Activated T-cell treated with anti-CD3 and anti-CD28 coated beads, Interleukin-2, amount 50 U/mL, for 4 hours (primary cell): ENCODE results near the gene ADI1. TPM values are rescaled to one million over a fixed set of nuclear protein-coding genes. Genes with fewer than 3 reads are reported as not detected.
"Not testable (repeated sequence)": the region's sequence is repeated elsewhere in the genome, so short reads cannot be mapped to it uniquely, and the experiment has no call there.

Source experiments
- ATAC-seq, 2 donors: fragments of 200-7000 bp; cut with Tn5 transposase; one replicate each; pipeline ENCODE4 v1.10.0; 2021
- DNase-seq: peaks from one replicate; pipeline ENCODE4 v3.0.0-alpha.2; 2020
- H3K27me3 Mint-ChIP-seq: one replicate; pipeline ENCODE4 v1.8.0; 2021; ENCODE audit warnings: low read depth, mixed read lengths
- H3K36me3 Mint-ChIP-seq: one replicate; pipeline ENCODE4 v1.8.0; 2022; ENCODE audit warnings: mixed read lengths; ENCODE audit not compliant: insufficient read depth
- H3K4me1 Mint-ChIP-seq: one replicate; pipeline ENCODE4 v1.8.0; 2021; ENCODE audit warnings: low read depth, mixed read lengths
- H3K4me3 Mint-ChIP-seq: one replicate; pipeline ENCODE4 v1.8.0; 2021; ENCODE audit warnings: mild to moderate bottlenecking, moderate library complexity, mixed read lengths
- H3K9me3 Mint-ChIP-seq: one replicate; pipeline ENCODE4 v1.8.0; 2021; ENCODE audit warnings: mixed read lengths
- total RNA-seq, 3 donors: library from RNA; stranded (reverse); gene quantifications; one replicate each; pipeline ENCODE4 v1.2.1, GENCODE V29; 2021

Gene ADI1
- total RNA-seq, 3 donors from 2014 or later, result 25.6 to 28.4 (median 25.7) TPM

DNA sequence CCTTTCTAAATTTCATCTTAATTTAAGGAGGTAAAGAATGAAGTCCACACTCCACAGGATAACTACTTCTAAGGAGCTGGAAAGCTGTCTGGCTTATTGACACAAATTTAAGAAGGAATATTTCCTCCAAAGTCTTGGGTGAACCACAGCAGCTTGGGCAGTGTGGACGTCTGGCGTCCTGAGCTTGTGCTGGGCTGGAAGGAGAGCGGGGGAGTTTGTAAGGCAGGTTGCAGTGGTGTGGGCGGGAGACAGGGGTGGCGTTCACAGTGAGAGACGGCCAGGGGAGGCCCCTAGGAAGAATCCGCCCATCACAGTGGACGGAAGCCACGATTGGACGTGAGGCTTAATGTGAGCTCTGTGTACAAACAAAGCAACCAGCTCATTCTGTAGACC lies 25.7 kb downstream of the ADI1 start:
- H3K4me1 Mint-ChIP-seq, result no peaks in the 10 kb centered on the region
- ATAC-seq, result no peak
- peaks cover 20% of the 10 kb centered on the region for H3K36me3 Mint-ChIP-seq
- no peaks in the 10 kb centered on the region for H3K9me3 Mint-ChIP-seq
- no peaks in the 10 kb centered on the region for H3K27me3 Mint-ChIP-seq
- no peak for DNase-seq
- H3K4me3 Mint-ChIP-seq, result no peak overlapping the region

DNA sequence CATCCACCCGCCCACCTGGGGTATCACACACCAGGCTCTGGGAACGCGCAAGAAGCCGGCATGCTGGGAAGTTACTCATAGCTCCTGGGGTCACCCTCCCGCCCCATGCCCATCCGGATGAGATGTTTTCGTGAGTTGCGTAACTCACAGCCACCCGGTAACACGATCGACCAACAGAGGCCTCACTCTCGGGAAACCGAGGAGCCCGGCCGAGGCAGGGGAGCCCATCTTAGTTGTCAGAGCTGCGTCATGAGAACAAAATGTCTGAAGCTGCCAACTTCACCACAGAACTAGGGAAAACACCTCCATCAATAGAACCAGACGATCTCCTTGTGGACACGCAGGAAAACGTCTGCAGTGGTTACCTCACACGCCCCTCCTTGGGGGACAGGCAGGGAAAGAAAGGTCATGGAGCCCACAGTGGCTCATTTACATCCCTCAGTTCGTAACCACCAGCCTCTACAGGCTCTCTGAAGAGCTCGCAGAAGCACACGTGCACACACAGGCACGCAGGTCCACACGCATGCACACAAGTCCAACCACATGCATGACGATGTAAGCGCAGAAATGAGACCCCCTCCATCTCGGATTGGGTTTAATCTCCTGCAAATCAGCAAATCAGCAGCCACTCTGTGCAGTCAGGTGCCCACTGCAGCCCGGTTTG lies 26.2 kb downstream of the ADI1 start:
- Mint-ChIP-seq H3K4me1 (no peaks in the 10 kb centered on the region), H3K4me3 (no peak overlapping the region), H3K36me3 (peaks cover 15% of the 10 kb centered on the region), H3K9me3 (no peaks in the 10 kb centered on the region), H3K27me3 (no peaks in the 10 kb centered on the region)
- ATAC-seq (no peak), DNase-seq (no peak)

DNA sequence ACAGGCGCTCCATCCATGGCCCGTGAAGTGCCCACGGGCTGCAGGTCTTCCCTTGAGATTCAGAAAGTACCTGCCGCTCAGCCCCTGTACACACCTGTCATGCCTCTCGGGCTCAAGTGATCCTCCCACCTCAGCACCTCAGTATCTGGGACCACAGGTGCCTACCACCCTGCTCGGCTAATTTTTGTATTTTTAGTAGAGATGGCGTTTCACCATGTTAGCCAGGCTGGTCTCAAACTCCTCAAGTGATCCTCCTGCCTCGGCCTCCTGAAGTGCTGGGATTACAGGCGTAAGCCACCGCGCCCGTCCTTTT lies 26.9 kb downstream of the ADI1 start:
- not testable (repeated sequence) for H3K9me3 Mint-ChIP-seq, ATAC-seq, DNase-seq, H3K4me3 Mint-ChIP-seq, H3K27me3 Mint-ChIP-seq, H3K36me3 Mint-ChIP-seq, H3K4me1 Mint-ChIP-seq

DNA sequence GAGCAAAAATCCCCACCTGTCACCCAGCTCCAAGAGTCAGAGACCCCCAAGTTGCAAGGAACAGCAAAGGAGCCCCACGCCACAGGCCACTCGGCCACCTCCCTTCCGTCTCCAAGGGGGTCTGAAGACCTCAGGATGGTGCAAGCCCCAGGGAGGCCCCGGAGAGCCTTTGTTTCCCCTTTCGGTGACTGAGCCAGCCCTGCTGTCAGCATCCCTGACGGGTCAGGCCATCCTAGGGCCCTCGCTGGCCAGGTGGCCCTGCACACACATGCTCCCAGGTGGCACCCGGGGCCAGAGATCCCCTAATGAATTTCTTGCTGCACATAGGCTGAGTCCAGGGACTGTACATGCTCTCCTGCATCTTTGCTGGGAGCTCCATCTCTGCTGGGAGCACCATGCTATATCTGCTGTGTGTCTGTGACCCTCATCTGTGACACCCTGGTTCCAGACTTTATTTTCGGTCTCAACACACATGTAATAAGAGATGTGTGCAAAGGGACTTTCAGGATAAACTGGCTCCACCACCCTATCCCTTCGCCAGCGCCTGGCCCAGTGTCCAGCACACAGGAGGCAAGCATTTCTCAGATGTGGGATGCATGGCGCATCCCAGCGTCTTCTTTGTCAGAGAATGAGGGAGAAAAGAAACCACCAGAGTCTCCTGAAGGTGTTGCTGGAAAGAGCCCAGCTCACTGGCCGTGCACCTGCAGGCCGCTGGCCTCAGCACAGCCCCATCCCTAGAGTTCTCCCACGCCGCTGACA lies 27.4 kb downstream of the ADI1 start:
- no peak for DNase-seq

DNA sequence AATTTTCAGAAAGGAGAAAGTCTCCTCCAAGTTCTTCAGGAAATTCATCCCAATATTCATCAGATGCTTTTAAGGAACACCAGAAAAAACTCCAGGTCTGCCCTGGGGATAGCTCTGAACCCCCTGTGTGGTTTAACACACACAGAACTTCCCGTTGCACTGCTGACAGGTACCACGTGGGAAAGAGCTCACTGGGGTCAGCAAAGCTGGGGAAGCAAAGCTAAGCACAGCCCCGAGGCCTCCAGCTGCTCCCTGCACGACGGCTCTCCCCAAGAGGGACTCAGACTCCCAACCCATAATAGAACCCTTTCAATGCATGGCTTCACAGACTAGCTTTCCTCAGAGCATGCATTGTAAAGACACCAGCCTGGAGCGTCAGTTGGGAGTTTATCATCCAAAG lies 28.0 kb downstream of the ADI1 start:
- Mint-ChIP-seq H3K4me3 (no peak overlapping the region), H3K27me3 (no peaks in the 10 kb centered on the region), H3K9me3 (no peaks in the 10 kb centered on the region), H3K4me1 (no peaks in the 10 kb centered on the region), H3K36me3 (peaks cover 9% of the 10 kb centered on the region)
- DNase-seq (no peak), ATAC-seq (no peak)

More for the DNA sequence above, 27.4 kb downstream of the ADI1 start:
- Mint-ChIP-seq H3K4me1 (no peaks in the 10 kb centered on the region), H3K27me3 (no peaks in the 10 kb centered on the region), H3K4me3 (no peak overlapping the region), H3K9me3 (no peaks in the 10 kb centered on the region), H3K36me3 (peaks cover 9% of the 10 kb centered on the region)
- no peak for ATAC-seq

DNA sequence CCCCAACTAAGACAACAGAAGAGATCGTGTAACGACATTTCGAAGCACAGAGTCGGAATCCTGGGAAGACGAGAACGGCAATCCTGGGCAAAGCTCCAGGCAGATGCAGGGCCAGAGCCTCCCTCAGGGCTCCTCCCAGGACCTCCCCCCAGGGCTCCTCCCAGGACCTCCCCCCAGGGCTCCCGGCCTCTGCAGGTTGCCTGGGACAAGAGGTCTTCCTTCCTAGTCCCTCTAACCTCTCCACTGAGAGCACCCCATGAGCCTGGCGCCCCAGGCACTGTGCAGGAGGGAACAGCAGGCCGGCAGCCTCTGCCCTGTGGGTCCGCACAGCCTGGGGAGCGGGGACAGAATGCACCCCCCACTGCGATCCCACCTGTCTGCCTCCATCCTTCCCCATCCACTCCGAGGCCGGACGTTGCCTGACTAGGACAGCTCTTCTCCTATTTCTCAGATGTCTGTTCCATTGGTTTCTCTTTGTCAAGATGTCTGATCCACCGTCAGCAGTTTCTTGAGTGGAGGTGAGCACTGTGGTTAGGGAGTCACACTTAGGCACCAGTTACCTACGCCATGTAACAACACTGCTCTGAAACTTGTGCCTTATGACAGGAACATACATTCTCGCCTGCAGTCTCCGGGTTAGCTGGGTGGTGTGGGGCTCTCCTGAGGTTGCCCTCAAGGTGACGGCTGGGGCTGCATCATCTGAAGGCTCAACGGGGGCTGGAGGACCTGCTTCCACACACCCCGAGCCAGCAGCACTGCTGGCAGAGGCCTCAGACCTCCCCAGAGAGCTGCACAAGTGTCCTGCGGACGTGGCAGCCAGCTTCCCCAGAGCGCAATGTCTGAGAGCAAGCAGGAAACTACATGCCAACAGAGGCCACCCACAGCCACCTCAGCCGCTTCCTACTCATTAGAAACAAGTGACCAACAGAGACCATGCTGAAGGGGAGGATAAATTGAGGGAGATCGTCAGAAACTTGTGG lies 28.9 kb downstream of the ADI1 start:
- H3K27me3 Mint-ChIP-seq, result no peaks in the 10 kb centered on the region
- no peaks in the 10 kb centered on the region for H3K4me1 Mint-ChIP-seq
- H3K9me3 Mint-ChIP-seq, result no peaks in the 10 kb centered on the region
- DNase-seq, result no peak
- ATAC-seq, result no peak
- H3K36me3 Mint-ChIP-seq, result peaks cover 10% of the 10 kb centered on the region
- H3K4me3 Mint-ChIP-seq, result no peak overlapping the region

DNA sequence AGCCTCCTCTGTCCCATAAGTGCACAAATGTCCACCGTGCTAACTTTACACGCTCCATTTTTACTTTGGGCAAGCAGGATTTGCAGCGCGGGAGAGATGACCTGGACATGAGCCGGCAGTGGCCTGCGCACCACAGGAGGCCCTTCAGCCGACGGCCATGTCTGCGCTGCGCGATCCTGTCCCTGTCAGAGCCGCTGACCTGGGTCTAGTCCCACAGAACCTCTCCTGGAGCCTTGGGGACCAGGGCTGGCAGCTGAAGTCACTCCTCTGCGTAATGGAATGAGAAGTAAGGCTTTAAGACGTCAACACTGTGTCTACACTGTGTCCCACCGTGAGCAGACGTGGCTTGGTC lies 29.6 kb downstream of the ADI1 start:
- no peaks in the 10 kb centered on the region for H3K9me3 Mint-ChIP-seq
- H3K4me1 Mint-ChIP-seq, result no peaks in the 10 kb centered on the region
- H3K36me3 Mint-ChIP-seq, result peaks cover 10% of the 10 kb centered on the region
- no peak for ATAC-seq
- no peak overlapping the region for H3K4me3 Mint-ChIP-seq
- no peaks in the 10 kb centered on the region for H3K27me3 Mint-ChIP-seq
- no peak for DNase-seq

DNA sequence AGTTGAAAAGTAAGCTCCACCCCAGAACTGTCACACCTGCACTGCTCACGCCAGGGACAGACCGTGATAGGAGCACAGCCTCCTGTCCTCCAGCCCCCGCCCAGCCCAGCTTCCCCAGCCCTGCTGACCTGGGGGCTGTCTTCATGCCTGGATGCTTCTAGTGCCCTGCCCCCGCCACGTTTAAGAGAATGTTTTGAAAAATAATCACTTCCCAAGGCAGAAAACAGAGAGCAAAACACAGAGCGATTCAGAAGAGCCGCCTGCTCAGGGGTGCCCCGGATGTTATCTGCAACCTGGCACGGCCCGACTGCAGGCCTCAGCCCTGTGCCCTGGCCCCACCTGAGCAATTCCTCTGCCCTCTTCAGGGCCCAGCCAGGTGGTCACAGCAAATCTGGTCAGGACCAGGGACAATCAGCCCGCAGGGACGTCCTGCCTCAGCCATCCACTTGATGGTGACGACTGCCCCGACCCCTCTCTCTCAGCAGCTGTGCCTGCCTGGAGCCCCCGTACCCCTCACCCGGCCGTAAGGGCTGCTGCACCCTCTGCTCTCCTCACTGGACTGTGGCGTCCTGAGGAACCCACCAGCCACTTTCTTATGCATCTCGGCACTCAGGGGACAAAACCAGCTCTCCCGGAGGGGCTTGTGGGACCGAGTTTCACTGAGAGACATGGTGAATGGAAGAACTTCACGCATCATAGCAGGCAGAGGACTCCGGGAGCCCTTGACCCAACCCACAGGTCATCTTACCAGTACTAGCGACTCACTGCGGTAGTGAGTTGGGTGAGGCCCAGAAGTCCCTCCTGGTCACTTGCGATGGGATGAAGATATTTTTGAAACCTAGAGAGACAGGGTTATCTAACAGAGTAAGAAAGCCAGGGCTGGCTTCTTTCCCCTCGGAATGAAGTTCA lies 30.2 kb downstream of the ADI1 start:
- ATAC-seq (no peak), DNase-seq (no peak)
- Mint-ChIP-seq H3K9me3 (no peaks in the 10 kb centered on the region), H3K36me3 (peaks cover 10% of the 10 kb centered on the region), H3K4me1 (no peaks in the 10 kb centered on the region), H3K27me3 (no peaks in the 10 kb centered on the region), H3K4me3 (no peak overlapping the region)

DNA sequence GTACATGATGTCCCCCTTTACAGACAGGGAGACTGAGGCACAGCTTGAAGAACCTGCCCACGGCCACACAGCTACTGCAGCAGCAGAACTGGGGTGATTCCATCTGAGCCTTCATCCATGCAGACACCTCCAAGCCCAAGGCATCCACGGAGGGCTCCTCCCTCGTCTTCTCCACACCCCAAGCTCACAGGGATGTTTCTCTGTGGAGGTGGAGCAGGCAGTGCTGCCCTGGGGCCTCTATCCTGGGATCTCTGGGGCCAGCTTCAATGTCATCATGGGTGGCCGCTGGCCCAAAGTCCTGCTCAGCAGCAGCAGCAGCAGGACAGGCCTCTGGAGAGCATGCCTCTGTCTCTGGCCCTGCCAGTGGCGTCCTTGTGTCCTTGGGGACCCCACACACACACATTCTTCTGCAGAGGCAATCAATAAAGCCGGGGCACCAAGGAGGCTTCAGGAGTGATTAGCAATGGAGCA lies 31.2 kb downstream of the ADI1 start:
- Mint-ChIP-seq H3K4me3 (no peak overlapping the region), H3K27me3 (no peaks in the 10 kb centered on the region), H3K9me3 (no peaks in the 10 kb centered on the region), H3K36me3 (peaks cover 10% of the 10 kb centered on the region), H3K4me1 (no peaks in the 10 kb centered on the region)
- ATAC-seq, result no peak
- no peak for DNase-seq

DNA sequence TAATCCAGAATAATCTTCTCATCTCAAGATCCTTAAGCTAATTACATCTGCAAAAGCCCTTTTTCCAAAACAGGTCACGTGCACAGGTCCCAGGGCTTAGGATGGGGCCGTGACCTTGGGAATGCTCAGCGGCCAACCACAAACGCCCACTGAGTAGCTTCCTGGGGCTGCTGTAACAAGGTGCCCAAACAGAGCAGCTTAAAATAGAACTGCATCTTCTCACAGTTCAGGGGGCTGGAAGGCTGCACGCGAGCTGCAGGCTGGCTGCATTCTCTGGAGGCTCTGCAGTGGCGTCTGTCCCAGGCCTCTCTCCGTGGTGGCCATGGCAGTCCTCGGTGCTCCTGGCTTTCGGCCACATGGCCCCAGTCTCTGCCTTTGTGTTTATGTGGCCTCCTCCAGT lies 31.9 kb downstream of the ADI1 start:
- no peak overlapping the region for H3K4me3 Mint-ChIP-seq
- H3K4me1 Mint-ChIP-seq, result no peaks in the 10 kb centered on the region
- no peaks in the 10 kb centered on the region for H3K9me3 Mint-ChIP-seq
- peaks cover 10% of the 10 kb centered on the region for H3K36me3 Mint-ChIP-seq
- DNase-seq (no peak), ATAC-seq (no peak)
- H3K27me3 Mint-ChIP-seq, result no peaks in the 10 kb centered on the region

DNA sequence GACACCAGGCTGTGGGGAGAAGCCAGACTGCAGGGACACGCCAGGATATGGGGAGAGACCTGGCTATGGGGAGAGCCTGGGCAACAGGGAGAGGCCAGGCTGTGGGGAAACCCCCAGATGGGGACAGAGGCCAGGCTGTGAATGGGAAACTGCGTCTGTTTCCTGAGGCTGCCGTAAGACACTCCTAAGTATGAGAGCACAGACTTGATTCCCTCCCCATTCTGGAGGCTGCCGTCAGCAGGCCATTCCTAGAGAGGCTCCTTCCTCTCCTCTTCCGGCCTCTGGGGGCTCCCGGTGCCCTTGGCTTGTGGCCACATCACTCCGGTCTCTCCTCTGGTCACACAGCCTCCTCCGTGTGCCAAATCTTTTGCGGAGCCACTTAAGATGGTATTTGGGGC lies 32.3 kb downstream of the ADI1 start:
- no peak for DNase-seq

DNA sequence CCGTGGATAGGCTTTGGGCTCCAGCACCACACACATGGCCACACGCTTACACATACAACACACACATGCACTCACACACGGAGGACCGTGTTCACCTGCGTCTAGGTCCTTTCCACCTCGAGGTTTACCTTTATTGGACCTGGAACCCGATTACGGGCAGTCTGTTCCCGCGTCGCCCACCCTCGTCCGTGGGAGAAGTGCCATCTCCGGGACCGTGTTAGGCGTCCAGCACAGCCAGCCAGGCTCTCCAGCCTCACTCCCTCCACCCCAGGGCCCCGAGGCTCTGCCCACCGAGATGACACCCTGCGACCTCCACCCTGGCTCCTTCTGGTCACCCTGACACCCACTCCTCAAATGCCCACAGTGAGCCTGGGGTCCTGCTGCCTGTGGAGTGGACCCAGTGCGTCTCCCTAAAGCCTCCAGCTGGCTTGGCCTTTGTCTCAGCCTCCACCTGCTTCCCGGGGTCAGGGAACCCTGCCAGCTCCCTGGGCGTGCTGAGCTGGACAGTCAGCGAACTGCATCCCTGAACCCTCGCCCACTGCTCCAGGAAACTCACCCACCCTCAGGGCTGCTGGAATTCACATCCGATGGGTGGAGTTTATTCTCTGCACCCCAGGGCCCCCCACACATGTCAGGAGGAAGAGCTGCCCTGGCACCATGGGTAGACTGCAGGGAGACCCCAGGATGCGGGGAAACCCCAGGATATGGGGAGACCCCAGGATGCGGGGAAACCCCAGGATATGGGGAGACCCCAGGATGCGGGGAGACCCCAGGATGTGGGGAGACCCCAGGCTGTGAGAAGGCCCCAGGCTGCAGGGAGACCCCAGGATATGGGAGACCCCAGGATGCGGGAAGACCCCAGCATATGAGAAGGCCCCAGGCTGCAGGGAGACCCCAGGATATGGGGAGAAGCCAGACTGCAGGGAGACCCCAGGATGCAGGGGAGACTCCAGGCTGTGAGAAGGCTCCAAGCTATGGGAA lies 33.0 kb downstream of the ADI1 start:
- ATAC-seq (no peak), DNase-seq (no peak)
- Mint-ChIP-seq H3K4me3 (no peak overlapping the region), H3K36me3 (peaks cover 13% of the 10 kb centered on the region), H3K4me1 (no peaks in the 10 kb centered on the region), H3K27me3 (no peaks in the 10 kb centered on the region), H3K9me3 (no peaks in the 10 kb centered on the region)

More for the DNA sequence above, 32.3 kb downstream of the ADI1 start:
- H3K27me3 Mint-ChIP-seq, result no peaks in the 10 kb centered on the region
- H3K4me3 Mint-ChIP-seq, result no peak overlapping the region
- no peaks in the 10 kb centered on the region for H3K9me3 Mint-ChIP-seq
- H3K36me3 Mint-ChIP-seq, result peaks cover 11% of the 10 kb centered on the region
- no peaks in the 10 kb centered on the region for H3K4me1 Mint-ChIP-seq
- ATAC-seq, result no peak

DNA sequence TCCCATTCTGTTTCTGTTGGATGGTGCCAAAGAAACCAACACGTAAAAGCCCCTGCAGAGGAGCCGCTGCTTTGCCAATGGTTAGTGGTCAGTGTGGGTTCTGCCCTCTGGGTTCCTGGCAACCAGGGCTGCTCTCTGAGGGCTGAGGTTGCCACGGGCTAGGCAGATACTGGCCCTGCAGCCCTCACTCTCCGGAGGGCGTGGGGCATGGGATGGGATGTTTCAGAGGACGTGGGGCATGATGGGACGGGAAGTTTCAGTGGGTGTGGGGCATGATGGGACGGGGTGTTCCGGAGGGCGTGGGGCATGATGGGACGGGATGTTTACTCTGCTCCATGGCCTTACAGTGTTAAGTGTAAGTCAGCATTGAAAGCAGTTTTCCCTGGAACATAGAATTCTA lies 34.2 kb downstream of the ADI1 start:
- no peaks in the 10 kb centered on the region for H3K27me3 Mint-ChIP-seq
- no peak for DNase-seq
- ATAC-seq, result no peak
- peaks cover 16% of the 10 kb centered on the region for H3K36me3 Mint-ChIP-seq
- H3K4me3 Mint-ChIP-seq, result no peak overlapping the region
- H3K4me1 Mint-ChIP-seq, result no peaks in the 10 kb centered on the region
- no peaks in the 10 kb centered on the region for H3K9me3 Mint-ChIP-seq
